Natural killer cell (primary cell): ENCODE measurements around the gene RABGAP1L. TPM values are rescaled to one million over a fixed set of nuclear protein-coding genes. Genes with fewer than 3 reads are reported as not detected.

Source experiments
- ATAC-seq, 3 donors: fragments of 150-1000 bp in 2 of 3; fragments of 200-7000 bp in 1 of 3; cut with Tn5 transposase; 1 replicate in 1 of 3; 2 replicates in 2 of 3; pipeline ENCODE4 v1.10.0; 2021; ENCODE audit warnings: mild to moderate bottlenecking in 2 of 3, moderate library complexity in 2 of 3
- DNase-seq, 2 donors: peaks; one replicate each; pipeline versions ENCODE4 v3.0.0 to v3.0.0-alpha.2; 2013 to 2021; ENCODE audit warnings: mixed read lengths in 1 of 2
- H3K27ac ChIP-seq: one replicate; pipeline ENCODE4 v1.5.1; 2013; ENCODE audit warnings: mild to moderate bottlenecking, low read length
- H3K27me3 ChIP-seq: one replicate; pipeline ENCODE4 v1.6.1; 2013; ENCODE audit warnings: low read length; ENCODE audit not compliant: control insufficient read depth, insufficient read depth
- H3K36me3 ChIP-seq: one replicate; pipeline ENCODE4 v1.6.1; 2013; ENCODE audit warnings: low read length; ENCODE audit not compliant: control insufficient read depth, insufficient read depth
- H3K4me1 ChIP-seq: one replicate; pipeline ENCODE4 v1.6.1; 2013; ENCODE audit warnings: low read length; ENCODE audit not compliant: control insufficient read depth, insufficient read depth
- H3K4me3 ChIP-seq: one replicate; pipeline ENCODE4 v1.5.1; 2013; ENCODE audit warnings: low read length
- H3K9me3 ChIP-seq: one replicate; pipeline ENCODE4 v1.6.1; 2013; ENCODE audit warnings: low read length; ENCODE audit not compliant: control insufficient read depth, insufficient read depth
- H3K27ac Mint-ChIP-seq, 2 donors: one replicate each; pipeline ENCODE4 v1.8.0; 2022; ENCODE audit warnings: mild to moderate bottlenecking in 2 of 2, mixed read lengths in 2 of 2, moderate library complexity in 1 of 2
- H3K27me3 Mint-ChIP-seq, 2 donors: one replicate each; pipeline ENCODE4 v1.8.0; 2022; ENCODE audit warnings: low read depth in 2 of 2, mixed read lengths in 2 of 2
- H3K36me3 Mint-ChIP-seq: one replicate; pipeline ENCODE4 v1.8.0; 2022; ENCODE audit warnings: mixed read lengths
- H3K4me1 Mint-ChIP-seq, 2 donors: one replicate each; pipeline ENCODE4 v1.8.0; 2022; ENCODE audit warnings: mixed read lengths in 2 of 2
- H3K4me3 Mint-ChIP-seq: one replicate; pipeline ENCODE4 v1.8.0; 2022; ENCODE audit warnings: mild to moderate bottlenecking, moderate library complexity, mixed read lengths
- H3K9me3 Mint-ChIP-seq, 2 donors: one replicate each; pipeline ENCODE4 v1.8.0; 2022; ENCODE audit warnings: mixed read lengths in 2 of 2
- CTCF ChIP-seq: fragments of 200-600 bp; IDR thresholded peaks from one replicate; pipeline ENCODE4 v1.8.0; 2022; ENCODE audit warnings: antibody characterized with exemption
- WGBS: methylation state at CpG from one replicate; pipeline ENCODE4 v1.1.7; 2013; ENCODE audit warnings: missing lambda C conversion rate; ENCODE audit not compliant: insufficient coverage; 5-methylcytosine and 5-hydroxymethylcytosine counted together
- intact Hi-C: fragments of 100-400 bp; cut with micrococcal nuclease; formaldehyde crosslinking; loops from one replicate; pipeline ENCODE4 v1.14.2; 2022
- total RNA-seq, 4 donors: library from RNA; stranded (reverse); fragments of 120-200 nt in 1 of 4; gene quantifications; one replicate each; pipeline versions ENCODE4 v1.2.3 to v1.2.4, GENCODE V29; 2013 to 2022

Gene RABGAP1L
- total RNA-seq, 3 donors from 2014 or later (not counting 1 experiment from before 2014, with no cell fraction given) = 145 to 168 (median 153) TPM

- H3K27me3 Mint-ChIP-seq = no peaks in the 10 kb centered on the region
- peaks cover 10 to 17% of the 10 kb centered on the region in 2 donors for H3K4me1 Mint-ChIP-seq
- Histone ChIP-seq H3K9me3 (no peaks in the 10 kb centered on the region), H3K36me3 (no peaks in the 10 kb centered on the region), H3K4me1 (peaks cover under 1% of the 10 kb centered on the region), H3K4me3 (no peak overlapping the region), H3K27me3 (no peaks in the 10 kb centered on the region), H3K27ac (no peak overlapping the region)
- no peak for DNase-seq
- intact Hi-C loops = no loop called here
- WGBS = 100% methylated on average over 1 of the region's 1 CpG
- H3K4me3 Mint-ChIP-seq = no peak overlapping the region
- no peak for ATAC-seq
- H3K9me3 Mint-ChIP-seq = no peaks in the 10 kb centered on the region
- no peak overlapping the region for H3K27ac Mint-ChIP-seq
- H3K36me3 Mint-ChIP-seq = no peaks in the 10 kb centered on the region
- TF ChIP-seq CTCF = no peak
Observed at GRCh38 chr1:174794861-174795260, 635.5 kb downstream of the RABGAP1L start.

- DNase-seq (no peak), ATAC-seq (no peak)
- Histone ChIP-seq H3K36me3 (no peaks in the 10 kb centered on the region), H3K4me1 (peaks cover 6% of the 10 kb centered on the region), H3K27ac (no peak overlapping the region), H3K27me3 (no peaks in the 10 kb centered on the region), H3K9me3 (no peaks in the 10 kb centered on the region), H3K4me3 (no peak overlapping the region)
- no peaks in the 10 kb centered on the region for H3K27me3 Mint-ChIP-seq
- no peak overlapping the region for H3K4me3 Mint-ChIP-seq
- no peaks in the 10 kb centered on the region for H3K36me3 Mint-ChIP-seq
- no peaks in the 10 kb centered on the region for H3K9me3 Mint-ChIP-seq
- intact Hi-C loops = no loop called here
- TF ChIP-seq CTCF = no peak
- H3K27ac Mint-ChIP-seq = peak overlapping the region in 1 of 2 donors; percentile 6
- peaks cover 9 to 14% of the 10 kb centered on the region in 2 donors for H3K4me1 Mint-ChIP-seq
- 75% methylated on average over 1 of the region's 2 CpGs for WGBS
Observed at GRCh38 chr1:174795806-174796205, 636.5 kb downstream of the RABGAP1L start.

GRCh38 chr1:174797398-174797797 is 638.1 kb downstream of the RABGAP1L start:
- no peak overlapping the region for H3K27ac ChIP-seq
- Mint-ChIP-seq H3K27me3 (no peaks in the 10 kb centered on the region), H3K27ac (no peak overlapping the region), H3K36me3 (no peaks in the 10 kb centered on the region), H3K4me1 (peaks cover 11% of the 10 kb centered on the region in 2 donors), H3K4me3 (no peak overlapping the region), H3K9me3 (no peaks in the 10 kb centered on the region)
- H3K9me3 ChIP-seq = no peaks in the 10 kb centered on the region
- peaks cover 6% of the 10 kb centered on the region for H3K4me1 ChIP-seq
- no peak for TF ChIP-seq CTCF
- H3K27me3 ChIP-seq = no peaks in the 10 kb centered on the region
- intact Hi-C loops = no loop called here
- WGBS = 55% methylated on average over 2 of the region's 2 CpGs
- ATAC-seq = no peak
- H3K4me3 ChIP-seq = no peak overlapping the region
- no peaks in the 10 kb centered on the region for H3K36me3 ChIP-seq
- no peak for DNase-seq

GRCh38 chr1:174799136-174799479 is 639.8 kb downstream of the RABGAP1L start:
- TF ChIP-seq CTCF = no peak
- no peak overlapping the region for H3K4me3 Mint-ChIP-seq
- Histone ChIP-seq H3K27ac (peak overlapping the region; percentile 83), H3K4me1 (peaks cover 6% of the 10 kb centered on the region), H3K4me3 (peak overlapping the region; percentile 70), H3K36me3 (no peaks in the 10 kb centered on the region), H3K9me3 (no peaks in the 10 kb centered on the region), H3K27me3 (no peaks in the 10 kb centered on the region)
- no peaks in the 10 kb centered on the region for H3K36me3 Mint-ChIP-seq
- no peaks in the 10 kb centered on the region for H3K27me3 Mint-ChIP-seq
- 32% methylated on average over 2 of the region's 3 CpGs for WGBS
- no peak overlapping the region for H3K27ac Mint-ChIP-seq
- H3K9me3 Mint-ChIP-seq = no peaks in the 10 kb centered on the region
- no peak for ATAC-seq
- DNase-seq = peak in 1 of 2 donors; percentile 5
- intact Hi-C loops = loop anchor here (1.0 kb wide), 4 partner anchors 29 to 200 kb away; partner anchors contain the start of gene CACYBP
- peaks cover 14 to 16% of the 10 kb centered on the region in 2 donors for H3K4me1 Mint-ChIP-seq
